PC-3 (cell line): ENCODE measurements around the gene SLC9A3.

Source experiments
- EZH2 ChIP-seq: fragments of 300-600 bp; sonication (generic); IDR thresholded peaks from one replicate; pipeline ENCODE4 v1.6.1; 2017; ENCODE audit warnings: antibody characterized with exemption, mild to moderate bottlenecking, low read length; ENCODE audit not compliant: unreplicated experiment
- TF ChIP-seq, protein P1 (sequence below): fragments of 300-600 bp; sonication (generic); conservative IDR thresholded peaks from 2 replicates; pipeline ENCODE4 v1.5.1; 2017; ENCODE audit warnings: antibody characterized with exemption, low read depth, mild to moderate bottlenecking, low read length

DNA sequence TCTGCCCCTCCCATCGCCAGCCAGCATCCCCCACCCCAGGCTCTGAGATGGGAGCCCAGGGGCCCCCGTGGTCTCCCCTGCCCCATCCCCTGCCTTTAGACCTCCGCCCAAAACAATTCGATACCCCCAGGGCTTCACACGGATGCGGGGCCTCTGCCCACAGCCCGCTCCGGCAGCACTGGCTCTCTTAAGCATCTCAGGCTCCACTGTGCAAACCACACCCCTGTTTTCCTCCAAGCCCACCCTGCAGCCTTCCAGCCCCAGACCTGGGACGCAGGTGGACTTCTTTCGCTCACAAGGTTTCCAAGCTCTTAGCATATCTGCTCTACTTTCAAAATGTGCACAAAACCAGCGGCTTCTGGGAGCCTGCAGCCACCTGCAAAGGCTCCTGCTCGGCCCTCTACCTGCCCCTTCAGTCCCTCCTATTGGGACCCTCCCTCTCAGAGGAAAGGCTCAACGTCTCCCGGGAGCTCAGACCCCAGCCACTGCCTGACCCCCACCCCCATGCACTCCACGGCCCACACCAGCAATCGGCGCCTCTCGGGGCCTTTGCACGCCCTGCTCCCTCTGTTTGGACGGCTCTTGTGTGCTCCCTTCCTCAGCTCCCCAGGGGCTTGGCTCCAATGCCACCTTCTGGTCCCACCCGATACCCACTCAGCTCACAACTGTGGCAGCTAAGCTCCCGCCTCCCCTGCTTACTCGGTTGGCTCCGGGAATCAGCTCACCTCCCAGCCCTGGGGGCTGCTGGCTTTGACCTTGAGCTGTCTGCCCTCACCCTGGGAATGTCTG lies 918 bp upstream of the SLC9A3 start:
- no peak for TF ChIP-seq EZH2
- TF ChIP-seq, protein P1, sequence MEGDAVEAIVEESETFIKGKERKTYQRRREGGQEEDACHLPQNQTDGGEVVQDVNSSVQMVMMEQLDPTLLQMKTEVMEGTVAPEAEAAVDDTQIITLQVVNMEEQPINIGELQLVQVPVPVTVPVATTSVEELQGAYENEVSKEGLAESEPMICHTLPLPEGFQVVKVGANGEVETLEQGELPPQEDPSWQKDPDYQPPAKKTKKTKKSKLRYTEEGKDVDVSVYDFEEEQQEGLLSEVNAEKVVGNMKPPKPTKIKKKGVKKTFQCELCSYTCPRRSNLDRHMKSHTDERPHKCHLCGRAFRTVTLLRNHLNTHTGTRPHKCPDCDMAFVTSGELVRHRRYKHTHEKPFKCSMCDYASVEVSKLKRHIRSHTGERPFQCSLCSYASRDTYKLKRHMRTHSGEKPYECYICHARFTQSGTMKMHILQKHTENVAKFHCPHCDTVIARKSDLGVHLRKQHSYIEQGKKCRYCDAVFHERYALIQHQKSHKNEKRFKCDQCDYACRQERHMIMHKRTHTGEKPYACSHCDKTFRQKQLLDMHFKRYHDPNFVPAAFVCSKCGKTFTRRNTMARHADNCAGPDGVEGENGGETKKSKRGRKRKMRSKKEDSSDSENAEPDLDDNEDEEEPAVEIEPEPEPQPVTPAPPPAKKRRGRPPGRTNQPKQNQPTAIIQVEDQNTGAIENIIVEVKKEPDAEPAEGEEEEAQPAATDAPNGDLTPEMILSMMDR = no peak
